SK-N-SH (cell line): Measurements from ENCODE around the gene MLYCD. TPM values are rescaled to one million over a fixed set of nuclear protein-coding genes. Genes with fewer than 3 reads are reported as not detected.

Source experiments
- CTCF ChIA-PET: fragments of 300-600, 350-600 bp; formaldehyde crosslinking; extraction: SDS; loops from one replicate; lab custom pipeline; 2021; lab: Yijun Ruan, JAX
- POLR2A ChIA-PET: fragments of 350-600 bp; sonication (Branson Sonifier 250); formaldehyde crosslinking; extraction: SDS; loops from one replicate; lab custom pipeline; 2020; ENCODE audit warnings: antibody characterized with exemption, inconsistent platforms; lab: Yijun Ruan, JAX
- DNase-seq: peaks from one replicate; pipeline ENCODE4 v3.0.0; 2012
- H2AFZ ChIP-seq: fragments of 200-600 bp; sonication (generic); 2 replicates; pipeline ENCODE4 v1.8.1; 2016; ENCODE audit warnings: antibody characterized with exemption, mild to moderate bottlenecking, low read depth
- H3F3A ChIP-seq: fragments of 200-600 bp; sonication (generic); replicated peaks from 2 replicates; pipeline ENCODE3; 2016; ENCODE audit warnings: antibody characterized with exemption, mild to moderate bottlenecking; ENCODE audit not compliant: insufficient read depth
- H3K27ac ChIP-seq, 2 experiments: fragments of 200-500 bp in 1 of 2; fragments of 200-600 bp in 1 of 2; sonication (Bioruptor generic) in 1 of 2; sonication (generic), shearing (Covaris generic) in 1 of 2; 2 replicates each; pipeline versions ENCODE4 v1.5.1 to v1.6.1; 2014 to 2016; ENCODE audit warnings: low read depth in 2 of 2, inconsistent platforms in 1 of 2, low read length in 1 of 2, mild to moderate bottlenecking in 1 of 2, mixed read lengths in 1 of 2
- H3K27me3 ChIP-seq: fragments of 200-600 bp; sonication (generic), shearing (Covaris generic); 2 replicates; pipeline ENCODE4 v1.6.1; 2016; ENCODE audit warnings: mixed run types; ENCODE audit not compliant: insufficient read depth
- H3K36me3 ChIP-seq, 2 experiments: fragments of 200-500 bp in 1 of 2; fragments of 200-600 bp in 1 of 2; sonication (Bioruptor generic) in 1 of 2; sonication (generic) in 1 of 2; replicated peaks in 1 of 2; 2 replicates each; pipeline versions ENCODE3 to v1.5.1; 2014 to 2016; ENCODE audit warnings: low read length in 1 of 2, mild to moderate bottlenecking in 1 of 2; ENCODE audit not compliant: insufficient read depth in 2 of 2, control insufficient read depth in 1 of 2
- H3K4me1 ChIP-seq, 2 experiments: fragments of 200-500 bp in 1 of 2; fragments of 200-600 bp in 1 of 2; sonication (Bioruptor generic) in 1 of 2; sonication (generic), shearing (Covaris generic) in 1 of 2; 2 replicates each; pipeline versions ENCODE4 v1.5.1 to v1.6.1; 2014 to 2016; ENCODE audit warnings: low read depth in 1 of 2, low read length in 1 of 2, mixed run types in 1 of 2; ENCODE audit not compliant: insufficient read depth in 2 of 2, control insufficient read depth in 1 of 2
- H3K4me2 ChIP-seq: fragments of 200-600 bp; sonication (generic), shearing (Covaris generic); 2 replicates; pipeline ENCODE4 v1.6.1; 2017; ENCODE audit warnings: mixed run types
- H3K4me3 ChIP-seq, 2 experiments: fragments of 200-500 bp in 1 of 2; fragments of 200-600 bp in 1 of 2; sonication (Bioruptor generic) in 1 of 2; sonication (generic), shearing (Covaris generic) in 1 of 2; 2 replicates each; pipeline versions ENCODE4 v1.5.1 to v1.8.1; 2014 to 2016; ENCODE audit warnings: low read depth in 2 of 2, inconsistent platforms in 1 of 2, low read length in 1 of 2, mild to moderate bottlenecking in 1 of 2, mixed read lengths in 1 of 2, moderate library complexity in 1 of 2
- H3K79me2 ChIP-seq: fragments of 200-600 bp; sonication (generic); 2 replicates; pipeline ENCODE4 v1.8.1; 2017; ENCODE audit warnings: mild to moderate bottlenecking; ENCODE audit not compliant: insufficient read depth
- H3K9ac ChIP-seq: fragments of 200-600 bp; sonication (generic); 2 replicates; pipeline ENCODE4 v1.6.1; 2017; ENCODE audit warnings: mixed run types
- H3K9me2 ChIP-seq: fragments of 200-600 bp; sonication (generic); 2 replicates; pipeline ENCODE4 v1.6.1; 2017; ENCODE audit warnings: mixed run types
- H3K9me3 ChIP-seq: fragments of 200-600 bp; sonication (generic); 2 replicates; pipeline ENCODE4 v1.6.1; 2017; ENCODE audit warnings: mixed run types, mild to moderate bottlenecking, moderate library complexity
- H4K20me1 ChIP-seq: fragments of 200-600 bp; sonication (generic); 2 replicates; pipeline ENCODE4 v1.6.1; 2017; ENCODE audit warnings: mild to moderate bottlenecking, mixed run types; ENCODE audit not compliant: insufficient read depth
- CTCF ChIP-seq: fragments of 200-600 bp; sonication (generic); IDR thresholded peaks from 2 replicates; pipeline ENCODE4 v1.6.1; 2017; ENCODE audit warnings: antibody characterized with exemption, mild to moderate bottlenecking, moderate library complexity
- ELF1 ChIP-seq: IDR thresholded peaks from 2 replicates; pipeline ENCODE4 v1.4.0; 2012
- EP300 ChIP-seq, 2 experiments: IDR thresholded peaks; 2 replicates each; pipeline versions ENCODE4 v1.4.0 to v1.6.1; 2012; ENCODE audit warnings: borderline replicate concordance in 1 of 2, low read depth in 1 of 2, low read length in 1 of 2
- EZH2phosphoT487 ChIP-seq: fragments of 200-600 bp; sonication (generic); IDR thresholded peaks from 2 replicates; pipeline ENCODE4 v1.6.1; 2017; ENCODE audit warnings: low read depth, mixed run types, mild to moderate bottlenecking, antibody characterized with exemption, moderate library complexity, borderline replicate concordance
- FOSL2 ChIP-seq: IDR thresholded peaks from 2 replicates; pipeline ENCODE4 v1.4.0; 2012; ENCODE audit warnings: low read depth, mild to moderate bottlenecking, moderate library complexity, borderline replicate concordance
- FOXM1 ChIP-seq: IDR thresholded peaks from 2 replicates; pipeline ENCODE4 v1.4.0; 2012; ENCODE audit warnings: low read depth, mild to moderate bottlenecking
- MEF2A ChIP-seq: IDR thresholded peaks from 2 replicates; pipeline ENCODE4 v1.4.0; 2012; ENCODE audit warnings: low read depth, borderline replicate concordance
- NFIC ChIP-seq: IDR thresholded peaks from 2 replicates; pipeline ENCODE4 v1.4.0; 2012; ENCODE audit warnings: borderline replicate concordance
- REST ChIP-seq: IDR thresholded peaks from 2 replicates; pipeline ENCODE4 v1.6.1; 2012; ENCODE audit warnings: mild to moderate bottlenecking, low read depth, low read length, moderate library complexity
- RXRA ChIP-seq: IDR thresholded peaks from 2 replicates; pipeline ENCODE4 v1.4.0; 2012; ENCODE audit warnings: low read depth, mild to moderate bottlenecking, borderline replicate concordance
- SMC3 ChIP-seq: IDR thresholded peaks from 2 replicates; pipeline ENCODE4 v1.6.1; 2012; ENCODE audit warnings: low read depth, low read length, improper control_type of control experiment
- TAF1 ChIP-seq: IDR thresholded peaks from 2 replicates; pipeline ENCODE4 v1.6.1; 2012; ENCODE audit warnings: low read depth, mild to moderate bottlenecking, low read length, moderate library complexity, borderline replicate concordance
- TCF12 ChIP-seq: IDR thresholded peaks from 2 replicates; pipeline ENCODE4 v1.4.0; 2012
- ZBTB33 ChIP-seq: IDR thresholded peaks from 2 replicates; pipeline ENCODE4 v1.4.0; 2012; ENCODE audit warnings: low read depth, borderline replicate concordance
- WGBS: methylation state at CpG from one replicate; pipeline ENCODE4 v1.1.6; 2017; ENCODE audit warnings: low lambda C conversion rate; 5-methylcytosine and 5-hydroxymethylcytosine counted together
- polyA plus RNA-seq, 3 experiments: library from polyadenylated mRNA; depleted of rRNA; stranded (reverse); fragments of >200 nt; gene quantifications; 2 replicates each; pipeline ENCODE4 v1.2.3, GENCODE V29; 2012
- TF ChIP-seq, protein P1 (sequence below): fragments of 150-350 bp; IDR thresholded peaks from 2 replicates; pipeline ENCODE4 v1.6.1; 2016; ENCODE audit warnings: mild to moderate bottlenecking, low read depth, low read length
- TF ChIP-seq, protein P2 (sequence below): IDR thresholded peaks from 2 replicates; pipeline ENCODE4 v1.4.0; 2012; ENCODE audit warnings: low read depth

Gene MLYCD
- polyA plus RNA-seq, 1 of the 3 experiments (the other 2 are of a cell fraction) = 2.4 TPM

GRCh38 chr16:83948914-83949723 is 50.2 kb downstream of the MLYCD start:
- Histone ChIP-seq H3K27ac (no peak overlapping the region), H3K4me2 (no peak overlapping the region), H3K4me1 (peaks cover 0 to 21% of the 10 kb centered on the region in 2 experiments; a peak in 1 of 4 replicates), H2AFZ (no peak overlapping the region), H3K4me3 (no peak overlapping the region), H4K20me1 (no peaks in the 10 kb centered on the region), H3F3A (no peaks in the 10 kb centered on the region), H3K9ac (no peak overlapping the region), H3K9me2 (no peaks in the 10 kb centered on the region), H3K36me3 (no peaks in the 10 kb centered on the region), H3K9me3 (no peaks in the 10 kb centered on the region), H3K79me2 (no peaks in the 10 kb centered on the region), H3K27me3 (no peaks in the 10 kb centered on the region)
- WGBS = 86% methylated on average over 13 of the region's 13 CpGs
- ChIA-PET POLR2A (interaction anchor here (0.6 kb wide), 1 partner anchor 163 kb away, joined by 3 read pairs; no protein-coding TSS in a partner anchor), CTCF (interaction anchor here (1.2 to 3.7 kb wide), 4 partner anchors 8 to 117 kb away, joined by 3 to 23 read pairs (median 12); no protein-coding TSS in a partner anchor)
- DNase-seq = no peak
- no peak for TF ChIP-seq RXRA
- TF ChIP-seq, protein P1, sequence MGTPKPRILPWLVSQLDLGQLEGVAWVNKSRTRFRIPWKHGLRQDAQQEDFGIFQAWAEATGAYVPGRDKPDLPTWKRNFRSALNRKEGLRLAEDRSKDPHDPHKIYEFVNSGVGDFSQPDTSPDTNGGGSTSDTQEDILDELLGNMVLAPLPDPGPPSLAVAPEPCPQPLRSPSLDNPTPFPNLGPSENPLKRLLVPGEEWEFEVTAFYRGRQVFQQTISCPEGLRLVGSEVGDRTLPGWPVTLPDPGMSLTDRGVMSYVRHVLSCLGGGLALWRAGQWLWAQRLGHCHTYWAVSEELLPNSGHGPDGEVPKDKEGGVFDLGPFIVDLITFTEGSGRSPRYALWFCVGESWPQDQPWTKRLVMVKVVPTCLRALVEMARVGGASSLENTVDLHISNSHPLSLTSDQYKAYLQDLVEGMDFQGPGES = no peak
- TF ChIP-seq EZH2phosphoT487 = no peak
- TF ChIP-seq ZBTB33 = no peak

GRCh38 chr16:83949724-83950001 is 50.7 kb downstream of the MLYCD start:
- Histone ChIP-seq H3K4me3 (no peak overlapping the region), H3K9me2 (no peaks in the 10 kb centered on the region), H3K36me3 (no peaks in the 10 kb centered on the region), H3F3A (no peaks in the 10 kb centered on the region), H3K9me3 (no peaks in the 10 kb centered on the region), H4K20me1 (no peaks in the 10 kb centered on the region), H3K9ac (no peak overlapping the region), H2AFZ (no peak overlapping the region), H3K79me2 (no peaks in the 10 kb centered on the region), H3K27ac (no peak overlapping the region), H3K27me3 (no peaks in the 10 kb centered on the region), H3K4me2 (no peak overlapping the region), H3K4me1 (peaks cover 5 to 24% of the 10 kb centered on the region in 2 experiments; a peak in 2 of 4 replicates)
- CTCF ChIA-PET = interaction anchor here (1.2 to 1.3 kb wide), 2 partner anchors 24 to 116 kb away, joined by 3 to 4 read pairs; no protein-coding TSS in a partner anchor
- DNase-seq = no peak
- 87% methylated on average over 3 of the region's 5 CpGs for WGBS
- POLR2A ChIA-PET = interaction anchor here (0.6 kb wide), 1 partner anchor 162 kb away, joined by 3 read pairs; no protein-coding TSS in a partner anchor
- TF ChIP-seq TCF12 (no peak), REST (no peak), ELF1 (no peak), EP300 (IDR thresholded peaks at IDR 0.05; ENCODE audit: borderline replicate concordance in 1 of 2, low read depth in 1 of 2, low read length in 1 of 2) (no peak), FOXM1 (no peak), TAF1 (no peak), CTCF (no peak), NFIC (no peak), MEF2A (no peak), FOSL2 (no peak), SMC3 (no peak)
- TF ChIP-seq, protein P2, sequence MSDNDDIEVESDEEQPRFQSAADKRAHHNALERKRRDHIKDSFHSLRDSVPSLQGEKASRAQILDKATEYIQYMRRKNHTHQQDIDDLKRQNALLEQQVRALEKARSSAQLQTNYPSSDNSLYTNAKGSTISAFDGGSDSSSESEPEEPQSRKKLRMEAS = no peak
